Right ventricle myocardium superior (tissue), 1 donor: ENCODE data around the gene DUSP19. TPM values are rescaled to one million over a fixed set of nuclear protein-coding genes. Genes with fewer than 3 reads are reported as not detected.
"Not testable (repeated sequence)": the region's sequence is repeated elsewhere in the genome, so short reads cannot be mapped to it uniquely, and the experiment has no call there.

Source experiments
- ATAC-seq: fragments of 200-7000 bp; cut with Tn5 transposase; one replicate; pipeline ENCODE4 v1.9.1; 2020; ENCODE audit warnings: mild to moderate bottlenecking; ENCODE audit not compliant: poor library complexity
- DNase-seq: peaks from one replicate; pipeline ENCODE4 v3.0.0-alpha.2; 2020
- intact Hi-C: fragments of 100-400 bp; cut with DNase I; formaldehyde crosslinking; loops from one replicate; pipeline ENCODE4 v1.11.2; 2022
- long read RNA-seq: library from polyadenylated mRNA; unstranded; transcript quantifications from one replicate; pipeline ENCODE4 v2.0.0, GENCODE V29; 2021
- total RNA-seq: library from RNA; stranded (reverse); fragmentation: NEBNext Ultra II Directional; extraction: Animal tissue kit (Norgen Biotek cat#: 25700); gene quantifications from one replicate; pipeline ENCODE4 v1.2.1, GENCODE V29; 2021
- donor health status: DM: no; HTN: yes; CAD: no; lungs with severe emphysema.

The DUSP19 gene, protein sequence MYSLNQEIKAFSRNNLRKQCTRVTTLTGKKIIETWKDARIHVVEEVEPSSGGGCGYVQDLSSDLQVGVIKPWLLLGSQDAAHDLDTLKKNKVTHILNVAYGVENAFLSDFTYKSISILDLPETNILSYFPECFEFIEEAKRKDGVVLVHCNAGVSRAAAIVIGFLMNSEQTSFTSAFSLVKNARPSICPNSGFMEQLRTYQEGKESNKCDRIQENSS
- 10.8 TPM for total RNA-seq
- long read RNA-seq, full-length matches to known transcripts, result 6 of 9 reads
- long read RNA-seq, partial matches to known transcripts, result 0 of 9 reads
- long read RNA-seq, other reads (novel, unspliced or antisense), result 3 of 9 reads

DNA sequence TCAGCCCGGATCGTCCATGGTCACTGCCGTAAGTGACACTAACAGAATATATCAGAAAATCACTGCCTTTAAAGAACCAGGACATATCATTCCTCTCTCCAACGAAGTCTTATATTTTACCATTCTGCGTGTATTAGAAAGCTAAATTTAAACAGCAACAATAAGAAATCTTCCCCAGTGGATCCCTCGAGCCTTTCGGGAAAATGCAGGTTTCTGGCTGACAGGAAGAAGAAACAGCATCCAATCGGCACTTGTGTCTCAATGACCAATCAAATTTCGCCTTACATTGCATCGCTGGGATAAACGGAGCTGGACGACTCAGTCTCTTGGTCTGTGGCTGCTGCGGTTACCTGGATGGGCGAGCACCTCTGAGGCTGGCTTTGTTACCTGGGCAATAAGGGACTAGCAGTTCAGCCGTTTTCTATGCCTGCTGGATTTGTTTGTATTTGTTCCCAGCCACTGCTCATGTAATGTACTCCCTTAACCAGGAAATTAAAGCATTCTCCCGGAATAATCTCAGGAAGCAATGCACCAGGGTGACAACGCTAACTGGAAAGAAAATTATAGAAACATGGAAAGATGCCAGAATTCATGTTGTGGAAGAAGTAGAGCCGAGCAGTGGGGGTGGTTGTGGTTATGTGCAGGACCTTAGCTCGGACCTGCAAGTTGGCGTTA is at the start of gene DUSP19:
Gene DUSP19 (plus strand): TSS at position 284 of the 675 bp plus-strand sequence. CDS start 187 bp downstream, at position 471.
- ATAC-seq (peak; percentile 96), DNase-seq (peak; percentile 79)
- intact Hi-C loops, result no loop called here

DNA sequence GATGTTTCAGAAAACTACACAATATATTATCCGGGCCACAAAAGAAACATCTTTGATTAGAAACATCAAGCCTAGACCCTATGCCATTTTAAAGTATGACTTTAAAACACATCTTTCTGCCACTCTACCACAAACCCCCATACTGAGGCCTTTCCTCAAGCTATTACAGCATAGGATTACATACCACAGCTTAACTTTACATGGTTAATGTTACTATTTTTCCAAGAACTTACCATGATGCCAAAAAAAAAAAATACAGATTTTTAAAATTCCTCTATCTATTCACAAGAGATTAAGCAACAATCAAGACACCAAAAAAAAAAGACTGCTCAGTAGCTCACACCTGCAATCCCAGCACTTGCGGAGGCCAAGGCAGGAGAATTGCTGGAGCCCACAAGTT is 49.3 kb upstream of the DUSP19 start:
- ATAC-seq (no peak), DNase-seq (no peak)
- intact Hi-C loops, result no loop called here

DNA sequence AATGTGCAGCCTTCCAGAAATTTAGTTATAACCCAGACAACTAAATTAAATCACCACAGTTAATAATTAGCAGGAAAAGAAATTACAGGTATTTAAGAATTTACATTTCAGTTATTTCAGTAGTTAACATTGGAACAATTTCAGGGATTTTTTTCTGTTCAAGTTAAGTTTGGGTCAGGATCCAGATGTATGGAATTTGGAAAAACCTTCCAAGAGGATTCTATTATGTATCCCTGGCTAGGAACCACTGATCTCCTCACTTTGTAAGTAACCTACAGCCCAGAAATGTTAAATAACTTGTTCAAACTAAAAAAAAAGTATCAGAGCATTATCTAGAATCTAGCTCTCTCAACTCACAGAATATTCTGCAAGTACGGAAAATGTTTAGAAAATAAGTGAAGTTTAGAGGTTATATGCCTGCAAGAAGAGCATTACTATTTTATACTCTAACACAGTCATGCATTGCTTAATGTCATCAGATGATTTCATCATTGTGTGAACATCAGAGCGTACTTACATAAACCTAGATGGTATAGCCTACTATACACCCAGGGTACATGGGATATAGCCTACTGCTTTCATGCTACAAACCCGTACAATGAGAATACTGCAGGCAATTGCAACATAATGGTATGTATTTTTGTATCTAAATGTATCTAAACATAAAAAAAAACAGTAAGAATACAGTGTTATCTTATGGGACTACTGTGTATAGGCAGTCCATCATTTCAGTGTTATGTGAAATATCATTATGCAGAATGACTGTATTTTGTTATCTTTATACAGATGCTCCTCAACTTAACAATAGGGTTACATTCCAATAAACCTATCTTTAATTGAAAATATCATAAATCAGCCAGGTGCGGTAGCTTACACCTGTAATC is 46.4 kb upstream of the DUSP19 start:
- intact Hi-C loops, result no loop called here
- ATAC-seq, result no peak
- DNase-seq, result no peak

DNA sequence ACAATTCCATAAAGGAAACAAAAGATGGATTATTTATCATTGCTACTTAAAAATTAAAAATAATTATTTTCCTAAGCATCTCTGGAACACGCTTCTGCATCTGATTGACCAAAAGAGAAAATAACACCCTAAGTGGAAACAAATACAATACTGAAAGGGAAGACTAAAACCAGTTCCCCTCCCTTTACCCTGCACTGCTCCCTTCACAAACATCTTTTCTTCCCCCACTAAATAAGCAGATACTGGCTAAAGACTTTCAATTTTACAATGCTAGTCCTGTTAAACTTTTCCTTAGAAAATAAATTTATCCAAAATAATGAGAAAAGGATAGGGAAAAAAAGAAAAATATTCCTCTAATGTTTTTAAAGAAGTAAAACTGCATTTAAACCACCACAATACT is 44.6 kb upstream of the DUSP19 start:
- DNase-seq (no peak), ATAC-seq (no peak)
- intact Hi-C loops, result no loop called here

DNA sequence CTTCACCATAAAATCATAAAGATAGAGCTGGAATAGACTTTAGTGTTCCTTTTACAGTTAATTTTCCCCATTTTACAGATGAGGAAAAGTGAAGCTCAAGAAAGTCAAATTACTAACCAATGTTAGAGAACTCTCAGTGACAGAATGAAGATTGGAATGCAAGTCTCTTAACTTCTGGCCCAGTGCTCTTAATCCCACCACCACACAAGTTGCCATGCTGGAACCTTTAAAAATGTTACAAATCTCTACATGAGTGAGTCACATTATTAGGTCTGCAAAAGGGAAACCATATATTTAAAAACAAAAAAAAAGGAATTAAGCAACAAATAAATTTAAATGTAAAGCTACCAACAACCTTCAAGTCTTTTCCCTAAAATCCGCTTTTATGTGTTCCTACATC is 43.7 kb upstream of the DUSP19 start:
- intact Hi-C loops, result loop anchor here (5.0 kb wide), 1 partner anchor 38 kb away; no protein-coding TSS in a partner anchor
- no peak for ATAC-seq

DNA sequence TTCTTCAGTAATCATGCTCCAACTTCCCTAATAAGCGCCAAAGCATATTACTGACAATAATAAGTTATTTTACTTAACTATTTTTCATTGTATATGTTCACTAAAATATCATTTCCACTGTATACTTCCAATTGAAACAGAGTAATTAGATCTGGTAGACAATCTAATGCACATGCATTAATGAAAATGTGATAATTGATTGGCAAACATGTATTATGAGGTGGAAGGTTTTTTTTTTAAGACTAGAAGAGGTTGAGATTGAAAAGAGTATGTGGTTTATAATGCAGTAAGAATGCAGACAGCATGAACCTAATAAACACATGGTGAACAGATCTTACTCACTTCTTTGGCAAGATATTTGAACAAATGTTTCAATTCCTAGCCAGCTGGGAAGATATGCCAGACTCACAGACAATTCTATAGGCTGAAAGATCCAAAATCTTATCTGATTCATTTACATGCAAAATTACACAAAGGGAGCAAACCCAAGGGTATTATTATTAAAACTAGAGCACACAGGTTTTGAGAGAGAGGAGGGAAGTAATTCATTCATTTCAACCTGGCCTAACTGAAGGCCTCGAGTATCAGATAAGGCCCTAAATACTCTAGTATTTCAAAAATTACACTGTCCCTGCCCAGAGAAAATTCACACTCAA is 43.1 kb upstream of the DUSP19 start:
- intact Hi-C loops, result loop anchor here (5.0 kb wide), 1 partner anchor 38 kb away; no protein-coding TSS in a partner anchor
- DNase-seq (no peak), ATAC-seq (no peak)

More for the DNA sequence above, 43.7 kb upstream of the DUSP19 start:
- DNase-seq, result no peak

DNA sequence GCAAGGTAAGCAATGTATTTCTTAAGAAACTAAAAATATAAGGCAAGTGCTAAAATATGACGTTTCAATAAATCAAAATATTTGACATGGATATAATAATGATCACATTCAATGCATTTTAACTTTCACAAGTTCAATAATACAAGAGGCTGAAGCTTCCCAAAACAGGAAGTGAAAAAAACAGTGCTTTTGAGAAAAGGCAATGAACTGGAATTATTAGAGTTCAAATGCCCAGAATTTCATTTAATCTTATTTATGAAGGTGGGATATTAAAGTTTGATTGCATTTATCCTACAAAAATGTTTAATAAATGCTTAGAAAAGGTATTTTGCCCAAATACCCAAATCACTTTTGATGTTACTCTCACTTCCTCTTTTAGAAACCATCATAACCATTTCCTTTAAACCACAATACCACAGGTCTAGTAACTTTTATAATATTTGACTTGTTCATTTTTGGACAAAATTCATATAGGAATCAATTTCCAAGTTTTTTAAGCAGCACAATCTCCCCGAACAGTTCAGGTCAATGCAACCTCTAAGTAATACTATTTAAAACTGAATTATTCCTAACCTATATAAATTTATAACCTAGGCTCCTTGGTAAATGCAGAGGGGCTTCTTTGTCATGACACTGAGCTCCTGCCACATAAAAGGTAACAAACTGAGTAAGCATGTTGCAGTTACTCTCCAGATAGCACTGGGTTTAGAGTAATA is 42.4 kb upstream of the DUSP19 start:
- ATAC-seq, result no peak
- intact Hi-C loops, result loop anchor here (5.0 kb wide), 1 partner anchor 39 kb away; no protein-coding TSS in a partner anchor
- no peak for DNase-seq

DNA sequence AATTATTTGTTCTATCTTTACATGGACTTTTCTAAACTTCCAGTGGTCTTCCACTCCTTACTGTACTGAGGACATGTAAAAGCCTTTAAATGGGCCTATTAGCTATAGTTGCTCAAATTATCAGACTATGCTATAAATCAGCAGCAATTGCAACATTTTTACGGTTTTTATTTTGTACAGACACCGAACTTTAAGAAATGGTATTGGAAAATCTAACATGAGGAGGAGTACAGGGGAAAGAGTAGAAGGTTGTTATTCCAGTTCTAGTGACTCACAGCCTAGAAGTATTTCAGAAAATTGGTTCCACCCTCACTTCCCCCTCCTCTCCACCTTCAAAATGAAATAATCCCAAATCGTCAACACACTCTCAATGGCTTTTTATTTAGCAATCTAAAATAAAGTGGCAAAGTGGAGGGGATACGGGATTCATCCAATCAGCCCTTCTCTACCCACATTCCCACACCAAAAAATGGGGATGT is 41.4 kb upstream of the DUSP19 start:
- ATAC-seq (peak; percentile 14), DNase-seq (no peak)
- intact Hi-C loops, result loop anchor here (5.0 kb wide), 1 partner anchor 40 kb away; no protein-coding TSS in a partner anchor

DNA sequence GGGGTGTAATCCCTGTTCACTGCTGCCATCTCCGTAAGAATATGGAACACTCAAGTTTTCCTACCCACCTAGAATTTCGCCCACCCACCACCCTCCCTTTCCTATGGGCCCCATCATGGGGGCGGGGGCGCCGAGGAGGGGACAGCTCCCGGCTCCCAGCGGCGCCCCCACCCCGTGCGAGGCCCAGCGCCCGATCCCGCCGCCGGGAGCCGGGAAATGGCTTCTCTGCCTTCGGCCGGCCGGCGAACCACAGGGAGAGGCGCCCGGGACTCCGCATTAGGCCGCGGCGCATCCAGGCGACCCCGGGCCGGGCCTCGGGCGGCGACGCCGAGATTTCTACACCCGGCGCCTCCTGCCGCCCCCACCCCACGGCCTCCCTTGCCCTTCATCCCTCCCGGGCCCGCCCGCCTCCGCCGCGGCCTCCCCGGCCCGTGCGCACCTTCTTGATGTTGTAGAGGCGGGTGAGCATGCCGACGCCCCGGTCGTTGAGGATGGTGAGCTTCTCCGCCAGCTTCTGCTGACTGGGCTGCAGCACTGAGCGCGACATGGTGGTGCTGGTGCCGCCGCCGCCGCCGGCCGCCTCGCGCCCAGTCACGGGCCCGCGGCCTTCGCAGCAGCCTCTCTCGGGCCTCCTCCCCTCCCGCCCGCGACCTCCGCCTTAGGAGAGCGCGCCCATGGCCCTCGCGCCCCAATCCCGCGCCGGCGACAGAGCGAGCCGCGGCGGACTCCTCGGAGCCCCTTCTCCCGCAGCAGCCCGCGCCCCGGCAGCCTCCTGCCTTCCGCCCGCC is 40.8 kb upstream of the DUSP19 start:
- intact Hi-C loops, result loop anchor here (5.0 kb wide), 1 partner anchor 40 kb away; no protein-coding TSS in a partner anchor
- peak; percentile 69 for ATAC-seq
- DNase-seq, result no peak

DNA sequence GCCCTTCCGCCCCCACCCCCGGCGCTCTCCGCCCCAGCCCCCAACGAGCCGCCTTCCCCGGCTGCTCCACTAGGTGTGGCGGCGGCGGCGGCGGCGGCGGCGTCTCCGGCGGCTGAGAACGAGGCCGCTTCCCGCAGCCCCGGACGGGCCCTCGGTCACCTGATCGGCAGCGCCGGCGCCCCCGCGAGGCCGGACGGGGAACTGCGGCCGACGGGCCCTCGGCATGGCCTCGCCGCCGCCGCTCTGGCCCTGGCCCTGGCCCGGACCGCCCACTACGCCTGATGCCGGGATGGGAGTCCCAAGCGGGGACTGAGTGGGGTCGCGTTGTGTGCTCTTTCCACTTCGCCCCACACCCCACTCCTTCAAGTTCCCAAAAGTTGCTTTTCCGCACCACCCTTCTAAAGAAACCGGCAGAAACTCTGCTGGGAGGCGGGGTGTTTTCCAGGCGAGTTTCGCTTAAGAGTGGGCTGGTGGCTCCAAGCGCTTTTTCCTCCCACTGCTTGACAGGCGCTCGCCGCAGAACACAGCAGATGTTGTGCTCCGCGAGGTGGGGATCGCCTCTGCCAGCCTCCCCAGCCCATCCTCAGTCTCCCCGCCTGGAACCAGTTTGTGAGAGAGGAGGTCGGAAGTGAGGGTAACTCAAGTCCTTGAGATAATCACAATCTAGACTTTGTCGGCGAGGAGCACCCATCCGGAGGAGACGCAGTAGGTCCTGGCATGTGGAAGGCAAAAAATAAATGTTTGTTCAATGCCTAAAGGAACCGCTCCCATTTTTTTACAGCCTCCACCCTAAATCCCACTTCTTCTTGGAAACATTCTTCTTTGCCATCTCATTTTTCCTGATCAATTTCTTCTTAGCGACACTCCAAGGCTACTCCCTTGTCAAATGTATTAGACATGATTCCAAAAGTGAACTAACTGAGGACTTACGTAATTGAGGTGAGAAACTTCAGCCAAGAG is 39.9 kb upstream of the DUSP19 start, which contains the start of gene NCKAP1:
Gene NCKAP1 (minus strand): TSS at position 117 of the 960 bp plus-strand sequence. CDS start 358 bp downstream, outside the sequence.
- intact Hi-C loops, result loop anchor here (5.0 kb wide), 1 partner anchor 41 kb away; no protein-coding TSS in a partner anchor
- ATAC-seq (peak; percentile 92), DNase-seq (peak; percentile 95)

DNA sequence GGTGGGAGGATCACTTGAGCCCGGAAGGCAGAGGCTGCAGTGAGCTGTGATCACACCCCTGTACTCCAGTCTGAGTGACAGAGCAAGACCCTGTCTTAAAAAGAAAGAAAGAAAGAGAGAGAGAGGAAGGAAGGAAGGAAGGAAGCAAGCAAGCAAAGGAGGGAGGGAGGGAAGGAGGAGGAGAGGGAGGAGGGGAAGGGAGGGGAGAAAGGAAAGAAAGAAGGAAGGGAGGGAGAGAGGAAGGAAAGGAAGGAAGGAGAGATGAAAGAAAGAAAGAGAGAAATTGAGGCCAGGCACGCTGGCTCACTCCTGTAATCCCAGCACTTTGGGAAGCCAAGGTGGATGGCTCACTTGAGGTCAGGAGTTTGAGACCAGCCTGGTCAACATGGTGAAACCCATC is 37.9 kb upstream of the DUSP19 start:
- DNase-seq, result no peak
- intact Hi-C loops, result loop anchor here (2.0 kb wide), 1 partner anchor 32 kb away; no protein-coding TSS in a partner anchor

DNA sequence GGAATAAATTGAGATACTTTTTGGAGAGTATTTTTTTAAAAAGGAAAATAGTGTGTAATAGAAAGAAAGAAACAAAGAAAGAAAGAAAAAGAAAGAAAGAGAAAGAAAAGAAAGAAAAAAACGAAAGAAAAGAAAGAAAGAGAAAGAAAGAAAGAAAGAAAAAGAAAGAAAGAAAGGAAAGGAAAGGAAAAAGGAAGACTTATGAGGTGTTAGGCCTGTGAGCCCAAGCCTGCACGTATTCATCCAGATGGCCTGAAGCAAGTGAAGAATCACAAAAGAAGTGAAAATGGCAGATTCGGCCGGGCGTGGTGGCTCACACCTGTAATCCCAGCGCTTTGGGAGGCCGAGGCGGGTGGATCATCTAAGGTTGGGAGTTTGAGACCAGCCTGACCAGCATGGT is 35.0 kb upstream of the DUSP19 start:
- ATAC-seq, intact Hi-C loops, DNase-seq: not testable (repeated sequence)

More for the DNA sequence above, 37.9 kb upstream of the DUSP19 start:
- no peak for ATAC-seq

DNA sequence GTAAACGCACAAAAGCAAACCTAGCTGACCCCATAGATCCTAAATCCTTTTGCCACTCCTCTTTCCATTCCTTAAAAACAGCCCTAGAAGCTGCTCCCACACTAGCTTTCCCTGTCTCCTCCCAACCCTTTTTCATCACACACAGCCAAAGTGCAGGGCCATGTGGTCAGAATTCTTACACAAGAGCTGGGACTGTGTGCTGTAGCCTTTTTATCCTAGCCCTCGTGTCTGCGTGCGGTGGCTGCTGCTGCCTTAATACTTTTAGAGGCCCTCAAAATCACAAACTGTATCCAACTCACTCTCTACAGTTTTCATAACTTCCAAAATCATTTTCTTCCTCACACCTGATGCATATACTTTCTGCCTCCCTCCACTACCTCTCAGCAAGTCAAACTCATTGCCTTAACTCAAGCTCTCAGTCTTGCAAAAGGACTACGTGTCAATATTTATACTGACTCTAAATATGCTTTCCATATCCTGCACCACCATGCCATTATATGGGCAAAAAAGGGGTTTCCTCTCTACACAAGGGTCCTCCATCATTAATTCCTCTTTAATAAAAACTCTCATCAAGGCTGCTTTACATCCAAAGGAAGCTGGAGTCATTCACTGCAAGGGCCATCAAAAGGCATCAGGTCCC is 30.9 kb upstream of the DUSP19 start:
- ATAC-seq, DNase-seq, intact Hi-C loops: not testable (repeated sequence)

DNA sequence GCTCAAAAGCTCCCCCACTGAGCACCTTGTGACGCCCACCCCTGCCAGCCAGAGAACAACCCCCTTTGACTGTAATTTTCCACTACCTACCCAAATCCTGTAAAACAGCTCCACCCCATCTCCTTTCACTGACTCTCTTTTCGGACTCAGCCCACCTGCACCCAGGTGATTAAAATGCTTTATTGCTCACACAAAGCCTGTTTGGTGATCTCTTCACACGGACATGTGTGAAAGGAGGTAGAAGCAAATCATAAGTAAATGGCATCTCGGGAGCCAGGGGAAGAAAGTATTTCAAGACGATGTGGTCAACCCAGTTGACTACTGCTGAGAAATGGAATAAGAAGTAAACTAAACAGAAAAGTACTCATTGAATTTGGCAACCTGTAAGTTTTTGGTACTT is 29.1 kb upstream of the DUSP19 start:
- ATAC-seq (no peak), DNase-seq (no peak)
- intact Hi-C loops, result no loop called here

DNA sequence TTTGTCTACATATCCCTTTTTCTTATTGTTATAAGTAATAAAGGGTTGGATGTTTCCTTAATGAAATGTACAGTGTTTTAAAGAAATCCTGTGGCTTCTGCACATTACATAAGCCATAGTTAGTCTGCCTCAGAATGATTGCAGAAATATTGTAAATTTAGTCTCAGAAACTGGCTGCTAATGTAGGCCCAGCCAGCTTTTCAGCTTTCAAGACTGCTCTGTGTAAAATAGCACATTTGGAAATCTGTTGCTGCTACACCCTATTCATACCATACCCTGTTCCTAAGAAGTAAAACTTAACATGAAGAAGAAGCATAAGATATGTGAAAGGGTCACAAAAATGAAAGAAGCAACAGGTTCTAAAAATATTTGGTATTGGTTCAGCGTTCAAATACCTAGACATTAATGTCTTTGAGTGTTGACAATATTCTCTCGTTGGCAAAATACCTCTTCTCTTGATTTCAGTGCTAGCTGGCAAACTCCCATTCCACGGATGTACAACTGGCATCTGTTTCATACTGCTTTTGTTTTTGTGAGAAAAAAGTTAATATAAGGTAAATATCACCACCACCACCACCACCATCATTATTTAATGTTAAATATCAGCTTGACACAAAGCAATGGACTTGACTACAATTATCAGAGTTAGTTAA is 21.1 kb upstream of the DUSP19 start:
- intact Hi-C loops, result no loop called here
- ATAC-seq, result no peak
- DNase-seq, result no peak
